ENCODE results near the gene ZNF544.

GRCh38 chr19:58248886-58249285, 20.2 kb downstream of the ZNF544 start:
- no peak for TF ChIP-seq POLR2A (IDR thresholded peaks at IDR 0.05; ENCODE audit: low read depth, low read length)
- TF ChIP-seq POLR2AphosphoS5 (IDR thresholded peaks at IDR 0.05; ENCODE audit: low read depth, low read length): no peak

Data from GM12892 (cell line).